ENCODE data around the gene SPATA7.

DNA sequence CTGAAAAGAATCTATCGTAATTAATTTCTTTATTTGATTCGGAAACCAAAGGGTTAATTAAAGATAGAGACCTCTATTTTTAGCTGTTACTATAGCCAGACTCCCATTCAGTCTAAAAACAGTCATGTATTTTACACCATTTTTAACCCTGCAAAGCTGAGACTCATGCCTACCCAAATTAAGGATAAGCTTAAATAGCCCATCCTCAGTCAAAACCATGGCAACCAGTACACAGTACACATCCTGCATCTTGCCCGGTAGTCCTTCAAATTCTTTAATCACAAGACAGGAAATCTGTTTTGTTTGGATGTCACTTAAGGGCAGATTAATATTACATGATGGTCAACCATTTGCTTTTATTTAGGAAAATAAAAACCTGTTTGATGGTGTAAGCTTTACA lies 36.9 kb upstream of the SPATA7 start:
- TF ChIP-seq POLR2AphosphoS5 (IDR thresholded peaks at IDR 0.05; ENCODE audit: low read depth, low read length) (no peak), TAF1 (IDR thresholded peaks at IDR 0.05; ENCODE audit: borderline replicate concordance, insufficient read depth, low read length) (no peak), SIN3A (IDR thresholded peaks at IDR 0.05; ENCODE audit: borderline replicate concordance, insufficient read depth, low read length) (no peak)
- TF ChIP-seq, protein P1, sequence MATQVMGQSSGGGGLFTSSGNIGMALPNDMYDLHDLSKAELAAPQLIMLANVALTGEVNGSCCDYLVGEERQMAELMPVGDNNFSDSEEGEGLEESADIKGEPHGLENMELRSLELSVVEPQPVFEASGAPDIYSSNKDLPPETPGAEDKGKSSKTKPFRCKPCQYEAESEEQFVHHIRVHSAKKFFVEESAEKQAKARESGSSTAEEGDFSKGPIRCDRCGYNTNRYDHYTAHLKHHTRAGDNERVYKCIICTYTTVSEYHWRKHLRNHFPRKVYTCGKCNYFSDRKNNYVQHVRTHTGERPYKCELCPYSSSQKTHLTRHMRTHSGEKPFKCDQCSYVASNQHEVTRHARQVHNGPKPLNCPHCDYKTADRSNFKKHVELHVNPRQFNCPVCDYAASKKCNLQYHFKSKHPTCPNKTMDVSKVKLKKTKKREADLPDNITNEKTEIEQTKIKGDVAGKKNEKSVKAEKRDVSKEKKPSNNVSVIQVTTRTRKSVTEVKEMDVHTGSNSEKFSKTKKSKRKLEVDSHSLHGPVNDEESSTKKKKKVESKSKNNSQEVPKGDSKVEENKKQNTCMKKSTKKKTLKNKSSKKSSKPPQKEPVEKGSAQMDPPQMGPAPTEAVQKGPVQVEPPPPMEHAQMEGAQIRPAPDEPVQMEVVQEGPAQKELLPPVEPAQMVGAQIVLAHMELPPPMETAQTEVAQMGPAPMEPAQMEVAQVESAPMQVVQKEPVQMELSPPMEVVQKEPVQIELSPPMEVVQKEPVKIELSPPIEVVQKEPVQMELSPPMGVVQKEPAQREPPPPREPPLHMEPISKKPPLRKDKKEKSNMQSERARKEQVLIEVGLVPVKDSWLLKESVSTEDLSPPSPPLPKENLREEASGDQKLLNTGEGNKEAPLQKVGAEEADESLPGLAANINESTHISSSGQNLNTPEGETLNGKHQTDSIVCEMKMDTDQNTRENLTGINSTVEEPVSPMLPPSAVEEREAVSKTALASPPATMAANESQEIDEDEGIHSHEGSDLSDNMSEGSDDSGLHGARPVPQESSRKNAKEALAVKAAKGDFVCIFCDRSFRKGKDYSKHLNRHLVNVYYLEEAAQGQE (IDR thresholded peaks at IDR 0.05; ENCODE audit: insufficient read depth in 1 of 2, low read depth in 2 of 2, low read length in 2 of 2), result no peak

Measured in PFSK-1 (cell line).